ENCODE measurements around the gene ZNF33B. TPM values are rescaled to one million over a fixed set of nuclear protein-coding genes. Genes with fewer than 3 reads are reported as not detected.
A peak's percentile ranks its signal among the peaks of the same experiment; 100 is the strongest.
"Not testable (repeated sequence)": the region's sequence is repeated elsewhere in the genome, so short reads cannot be mapped to it uniquely, and the experiment has no call there.

ZNF33B gene
- total RNA-seq (10 to 100 TPM; 21.1 to 41.2 TPM), polyA plus RNA-seq (10 to 100 TPM in 1 of 2 donors, 1 to 10 TPM in 1; 8.6 to 16.2 TPM)
- long read RNA-seq, donor 1, full-length matches to known transcripts, result 2 of 10 reads
- long read RNA-seq, donor 1, partial matches to known transcripts, result 8 of 10 reads
- long read RNA-seq, donor 1, other reads (novel, unspliced or antisense), result 0 of 10 reads
- long read RNA-seq, donor 2, full-length matches to known transcripts, result 2 of 2 reads
- long read RNA-seq, donor 2, partial matches to known transcripts, result 0 of 2 reads
- long read RNA-seq, donor 2, other reads (novel, unspliced or antisense), result 0 of 2 reads
- long read RNA-seq, donor 3, partial matches to known transcripts, result 0 of 1 reads
- long read RNA-seq, donor 3, other reads (novel, unspliced or antisense), result 0 of 1 reads
- long read RNA-seq, donor 4, result 0 reads
- long read RNA-seq, donor 5, full-length matches to known transcripts, result 4 of 4 reads
- long read RNA-seq, donor 5, partial matches to known transcripts, result 0 of 4 reads
- long read RNA-seq, donor 5, other reads (novel, unspliced or antisense), result 0 of 4 reads

DNA sequence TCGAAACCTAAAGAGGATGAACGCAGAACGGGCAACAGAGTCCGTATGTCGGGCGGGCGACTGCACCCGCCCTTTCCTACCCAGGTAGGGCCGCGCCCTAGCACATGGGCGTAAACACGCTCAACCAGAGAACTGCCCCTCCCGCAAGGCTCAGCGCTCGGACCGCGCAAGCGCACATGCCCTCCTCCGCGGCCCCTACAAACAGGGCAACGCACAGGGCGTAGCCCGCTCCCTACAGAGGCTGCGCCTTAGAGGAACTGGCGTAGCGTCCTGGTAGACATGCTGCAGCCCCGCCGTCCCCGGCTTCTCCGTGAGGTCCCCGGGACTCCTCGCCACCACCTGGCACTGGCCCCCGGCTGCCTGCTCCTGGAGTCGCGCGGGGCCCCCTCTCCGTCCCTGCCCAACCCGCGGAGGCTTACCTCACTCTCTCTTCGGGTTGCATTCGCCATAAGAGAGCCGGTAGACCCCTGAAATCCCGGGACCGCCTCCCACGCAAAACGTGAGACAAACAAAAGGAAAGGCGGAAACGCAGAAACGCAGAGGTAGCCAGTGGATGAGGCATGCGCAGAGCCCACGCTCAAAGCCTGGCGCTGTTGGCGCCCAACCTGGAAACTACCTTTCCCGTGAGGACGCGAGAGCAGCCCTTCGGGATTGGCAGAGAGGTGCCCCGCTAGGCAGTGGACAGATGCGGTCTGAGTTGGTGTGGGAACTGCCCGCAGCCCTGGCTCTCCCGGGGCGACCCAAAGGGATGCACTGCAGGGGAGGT, at the start of gene ZNF33B:
Gene ZNF33B, minus strand, starts transcription at position 516 of the 766 bp plus-strand sequence. CDS start 1,642 bp downstream, outside the sequence.
- peak; percentile 93 to 97 (median 95) for DNase-seq
- Histone ChIP-seq H3K4me3 (peak within 1 kb of the TSS; percentile 88), H3K9ac (ENCODE audit: insufficient read depth in 1 of 2, low read length in 2 of 2) (peak within 1 kb of the TSS; percentile 76 to 83), H3K36me3 (ENCODE audit: control insufficient read depth in 4 of 4, insufficient read depth in 4 of 4, low read length in 4 of 4) (no peaks in the 10 kb centered on the region), H3K4me1 (ENCODE audit: control insufficient read depth in 5 of 5, insufficient read depth in 5 of 5, low read length in 5 of 5) (peaks cover 0 to 11% (median 2%) of the 10 kb centered on the region in 5 donors), H3K27ac (ENCODE audit: low read depth in 1 of 2, low read length in 1 of 2) (peak within 1 kb of the TSS; percentile 93 to 98), H3K9me3 (ENCODE audit: control insufficient read depth in 4 of 4, insufficient read depth in 3 of 4, low read length in 3 of 4) (no peaks in the 10 kb centered on the region), H3K27me3 (ENCODE audit: control insufficient read depth in 3 of 3, insufficient read depth in 3 of 3, low read length in 2 of 3) (no peaks in the 10 kb centered on the region)
- WGBS, 2 donors, result 0% methylated on average over 60 to 62 of the region's 62 CpGs
- TF ChIP-seq, protein P1, sequence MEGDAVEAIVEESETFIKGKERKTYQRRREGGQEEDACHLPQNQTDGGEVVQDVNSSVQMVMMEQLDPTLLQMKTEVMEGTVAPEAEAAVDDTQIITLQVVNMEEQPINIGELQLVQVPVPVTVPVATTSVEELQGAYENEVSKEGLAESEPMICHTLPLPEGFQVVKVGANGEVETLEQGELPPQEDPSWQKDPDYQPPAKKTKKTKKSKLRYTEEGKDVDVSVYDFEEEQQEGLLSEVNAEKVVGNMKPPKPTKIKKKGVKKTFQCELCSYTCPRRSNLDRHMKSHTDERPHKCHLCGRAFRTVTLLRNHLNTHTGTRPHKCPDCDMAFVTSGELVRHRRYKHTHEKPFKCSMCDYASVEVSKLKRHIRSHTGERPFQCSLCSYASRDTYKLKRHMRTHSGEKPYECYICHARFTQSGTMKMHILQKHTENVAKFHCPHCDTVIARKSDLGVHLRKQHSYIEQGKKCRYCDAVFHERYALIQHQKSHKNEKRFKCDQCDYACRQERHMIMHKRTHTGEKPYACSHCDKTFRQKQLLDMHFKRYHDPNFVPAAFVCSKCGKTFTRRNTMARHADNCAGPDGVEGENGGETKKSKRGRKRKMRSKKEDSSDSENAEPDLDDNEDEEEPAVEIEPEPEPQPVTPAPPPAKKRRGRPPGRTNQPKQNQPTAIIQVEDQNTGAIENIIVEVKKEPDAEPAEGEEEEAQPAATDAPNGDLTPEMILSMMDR (IDR thresholded peaks at IDR 0.05; ENCODE audit: control extremely low read depth, extremely low read depth), result no peak
- peak; percentile 99 for ATAC-seq (ENCODE audit: insufficient read depth, low FRiP score)

DNA sequence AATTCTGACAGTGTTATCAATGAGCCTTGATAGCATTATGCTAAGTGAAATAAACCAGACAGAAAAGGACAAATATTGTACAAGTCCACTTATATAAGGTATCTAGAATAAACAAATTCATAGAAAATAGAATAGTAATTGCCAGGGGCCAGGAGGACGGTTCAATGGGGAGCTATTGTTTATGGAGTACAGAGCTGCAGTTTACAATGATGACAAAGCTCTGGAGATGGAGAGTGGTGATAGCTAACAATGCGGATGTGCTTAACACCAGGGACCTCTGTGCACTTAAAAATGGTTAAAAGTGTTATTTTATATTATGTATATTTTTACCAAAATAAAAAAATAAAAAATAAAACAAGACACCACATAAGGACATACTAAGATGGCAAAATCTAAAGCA, 46.1 kb upstream of the ZNF33B start:
- Histone ChIP-seq H3K27me3 (ENCODE audit: control insufficient read depth in 3 of 3, insufficient read depth in 3 of 3, low read length in 2 of 3) (no peaks in the 10 kb centered on the region), H3K9ac (ENCODE audit: insufficient read depth in 1 of 2, low read length in 2 of 2) (no peak overlapping the region), H3K9me3 (ENCODE audit: control insufficient read depth in 4 of 4, insufficient read depth in 3 of 4, low read length in 3 of 4) (no peaks in the 10 kb centered on the region), H3K4me1 (ENCODE audit: control insufficient read depth in 5 of 5, insufficient read depth in 5 of 5, low read length in 5 of 5) (no peaks in the 10 kb centered on the region), H3K36me3 (ENCODE audit: control insufficient read depth in 4 of 4, insufficient read depth in 4 of 4, low read length in 4 of 4) (no peaks in the 10 kb centered on the region), H3K4me3 (no peak overlapping the region), H3K27ac (ENCODE audit: low read depth in 1 of 2, low read length in 1 of 2) (no peak overlapping the region)
- WGBS, 2 donors, result 62 to 81% methylated on average over 2 of the region's 2 CpGs
- TF ChIP-seq, protein P1 (IDR thresholded peaks at IDR 0.05; ENCODE audit: control extremely low read depth, extremely low read depth), result no peak
- DNase-seq (no peak), ATAC-seq (ENCODE audit: insufficient read depth, low FRiP score) (no peak)

DNA sequence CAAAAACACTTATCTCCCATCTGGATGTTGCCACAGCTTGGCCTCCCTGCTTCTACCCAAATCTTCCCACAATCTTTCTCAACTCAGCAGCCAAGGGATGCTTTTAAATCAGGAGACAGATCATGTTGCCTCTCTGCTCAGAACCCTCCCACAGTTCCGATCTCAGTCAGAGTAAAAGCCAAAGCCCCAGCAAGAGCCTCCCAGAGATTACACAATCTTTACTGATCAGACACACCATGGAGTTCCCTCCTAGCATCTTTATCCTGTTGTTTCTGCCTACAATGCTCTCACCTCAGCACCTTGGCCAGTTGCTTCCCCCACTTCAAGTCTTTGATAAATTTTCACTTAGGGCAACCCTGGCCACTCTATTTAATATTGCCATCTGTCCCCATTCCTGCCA, 41.9 kb upstream of the ZNF33B start:
- Histone ChIP-seq H3K27ac (ENCODE audit: low read depth in 1 of 2, low read length in 1 of 2) (no peak overlapping the region), H3K36me3 (ENCODE audit: control insufficient read depth in 4 of 4, insufficient read depth in 4 of 4, low read length in 4 of 4) (no peaks in the 10 kb centered on the region), H3K27me3 (ENCODE audit: control insufficient read depth in 3 of 3, insufficient read depth in 3 of 3, low read length in 2 of 3) (no peaks in the 10 kb centered on the region), H3K9me3 (ENCODE audit: control insufficient read depth in 4 of 4, insufficient read depth in 3 of 4, low read length in 3 of 4) (no peaks in the 10 kb centered on the region), H3K4me3 (no peak overlapping the region), H3K9ac (ENCODE audit: insufficient read depth in 1 of 2, low read length in 2 of 2) (no peak overlapping the region), H3K4me1 (ENCODE audit: control insufficient read depth in 5 of 5, insufficient read depth in 5 of 5, low read length in 5 of 5) (no peaks in the 10 kb centered on the region)
- ATAC-seq (ENCODE audit: insufficient read depth, low FRiP score) (no peak), DNase-seq (no peak)
- 86 to 93% methylated on average over 1 of the region's 1 CpG for WGBS, 2 donors
- TF ChIP-seq, protein P1 (IDR thresholded peaks at IDR 0.05; ENCODE audit: control extremely low read depth, extremely low read depth), result no peak

DNA sequence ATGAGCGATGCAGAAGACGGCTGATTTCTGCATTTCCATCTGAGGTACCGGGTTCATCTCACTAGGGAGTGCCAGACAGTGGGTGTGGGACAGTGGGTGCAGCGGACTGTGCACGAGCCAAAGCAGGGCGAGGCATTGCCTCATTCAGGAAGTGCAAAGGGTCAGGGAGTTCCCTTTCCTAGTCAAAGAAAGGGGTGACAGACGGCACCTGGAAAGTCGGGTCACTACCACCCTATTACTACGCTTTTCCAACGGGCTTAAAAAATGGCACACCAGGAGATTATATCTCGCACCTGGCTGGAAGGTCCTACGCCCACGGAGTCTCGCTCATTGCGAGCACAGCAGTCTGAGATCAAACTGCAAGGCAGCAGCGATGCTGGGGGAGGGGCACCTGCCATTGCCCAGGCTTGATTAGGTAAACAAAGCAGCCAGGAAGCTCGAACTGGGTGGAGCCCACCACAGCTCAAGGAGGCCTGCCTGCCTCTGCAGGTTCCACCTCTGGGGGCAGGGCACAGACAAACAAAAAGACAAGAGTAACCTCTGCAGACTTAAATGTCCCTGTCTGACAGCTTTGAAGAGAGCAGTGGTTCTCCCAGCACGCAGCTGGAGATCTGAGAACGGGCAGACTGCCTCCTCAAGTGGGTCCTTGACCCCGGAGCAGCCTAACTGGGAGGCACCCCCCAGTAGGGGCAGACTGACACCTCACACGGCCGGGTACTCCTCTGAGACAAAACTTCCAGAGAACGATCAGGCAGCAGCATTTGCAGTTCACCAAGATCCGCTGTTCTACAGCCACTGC, 27.0 kb upstream of the ZNF33B start:
- H3K27ac ChIP-seq (ENCODE audit: low read depth in 1 of 2, low read length in 1 of 2); H3K9ac ChIP-seq (ENCODE audit: insufficient read depth in 1 of 2, low read length in 2 of 2); H3K4me3 ChIP-seq; DNase-seq; ATAC-seq (ENCODE audit: insufficient read depth, low FRiP score); H3K27me3 ChIP-seq (ENCODE audit: control insufficient read depth in 3 of 3, insufficient read depth in 3 of 3, low read length in 2 of 3); H3K36me3 ChIP-seq (ENCODE audit: control insufficient read depth in 4 of 4, insufficient read depth in 4 of 4, low read length in 4 of 4); H3K4me1 ChIP-seq (ENCODE audit: control insufficient read depth in 5 of 5, insufficient read depth in 5 of 5, low read length in 5 of 5); H3K9me3 ChIP-seq (ENCODE audit: control insufficient read depth in 4 of 4, insufficient read depth in 3 of 4, low read length in 3 of 4): not testable (repeated sequence)
- 80% methylated on average over 22 to 24 of the region's 24 CpGs for WGBS, 2 donors

Data from lung (tissue), 16 donors.